Measurements from ENCODE around the gene BLMH.

The BLMH gene

GRCh38 chr17:30230596-30231125 lies 61.1 kb downstream of the BLMH start:
- TF ChIP-seq REST (IDR thresholded peaks at IDR 0.05; ENCODE audit: insufficient read depth in 1 of 2, low read depth in 2 of 2, low read length in 2 of 2) (no peak), TAF1 (IDR thresholded peaks at IDR 0.05; ENCODE audit: borderline replicate concordance, insufficient read depth, low read length) (no peak), POLR2AphosphoS5 (IDR thresholded peaks at IDR 0.05; ENCODE audit: low read depth, low read length) (no peak), SIN3A (IDR thresholded peaks at IDR 0.05; ENCODE audit: borderline replicate concordance, insufficient read depth, low read length) (no peak), FOXP2 (optimal IDR thresholded peaks at IDR 0.05; ENCODE audit: borderline replicate concordance, extremely low read depth, extremely low read length, insufficient read depth) (no peak)

- TF ChIP-seq FOXP2 (optimal IDR thresholded peaks at IDR 0.05; ENCODE audit: borderline replicate concordance, extremely low read depth, extremely low read length, insufficient read depth), result no peak
These were observed 62.7 kb downstream of the BLMH start for GRCh38 chr17:30229012-30229411.

- TF ChIP-seq REST (IDR thresholded peaks at IDR 0.05; ENCODE audit: insufficient read depth in 1 of 2, low read depth in 2 of 2, low read length in 2 of 2), result no peak
- TF ChIP-seq POLR2AphosphoS5 (IDR thresholded peaks at IDR 0.05; ENCODE audit: low read depth, low read length), result no peak
- no peak for TF ChIP-seq FOXP2 (optimal IDR thresholded peaks at IDR 0.05; ENCODE audit: borderline replicate concordance, extremely low read depth, extremely low read length, insufficient read depth)
- no peak for TF ChIP-seq TAF1 (IDR thresholded peaks at IDR 0.05; ENCODE audit: borderline replicate concordance, insufficient read depth, low read length)
These were observed 63.7 kb downstream of the BLMH start for GRCh38 chr17:30228011-30228410.

- no peak for TF ChIP-seq POLR2AphosphoS5 (IDR thresholded peaks at IDR 0.05; ENCODE audit: low read depth, low read length)
- no peak for TF ChIP-seq FOXP2 (optimal IDR thresholded peaks at IDR 0.05; ENCODE audit: borderline replicate concordance, extremely low read depth, extremely low read length, insufficient read depth)
- no peak for TF ChIP-seq TAF1 (IDR thresholded peaks at IDR 0.05; ENCODE audit: borderline replicate concordance, insufficient read depth, low read length)
- no peak for TF ChIP-seq REST (IDR thresholded peaks at IDR 0.05; ENCODE audit: insufficient read depth in 1 of 2, low read depth in 2 of 2, low read length in 2 of 2)
- no peak for TF ChIP-seq SIN3A (IDR thresholded peaks at IDR 0.05; ENCODE audit: borderline replicate concordance, insufficient read depth, low read length)
These were observed 64.9 kb downstream of the BLMH start for GRCh38 chr17:30226878-30227277.

GRCh38 chr17:30225919-30226553 lies 65.7 kb downstream of the BLMH start:
- no peak for TF ChIP-seq REST (IDR thresholded peaks at IDR 0.05; ENCODE audit: insufficient read depth in 1 of 2, low read depth in 2 of 2, low read length in 2 of 2)
- no peak for TF ChIP-seq SIN3A (IDR thresholded peaks at IDR 0.05; ENCODE audit: borderline replicate concordance, insufficient read depth, low read length)
- TF ChIP-seq FOXP2 (optimal IDR thresholded peaks at IDR 0.05; ENCODE audit: borderline replicate concordance, extremely low read depth, extremely low read length, insufficient read depth), result no peak
- TF ChIP-seq POLR2AphosphoS5 (IDR thresholded peaks at IDR 0.05; ENCODE audit: low read depth, low read length), result no peak
- no peak for TF ChIP-seq TAF1 (IDR thresholded peaks at IDR 0.05; ENCODE audit: borderline replicate concordance, insufficient read depth, low read length)

Data from PFSK-1 (cell line).